OCI-LY1 (cell line): ENCODE data around the gene RBPMS2.

Experiments used
- H2AFZ ChIP-seq: fragments of 200-600 bp; sonication (generic), shearing (Covaris generic); 2 replicates; pipeline ENCODE4 v1.6.0; 2014; ENCODE audit warnings: antibody characterized with exemption, mild to moderate bottlenecking, low read length
- H3F3A ChIP-seq: fragments of 200-600 bp; sonication (generic), shearing (Covaris generic); 2 replicates; pipeline ENCODE4 v1.6.0; 2014; ENCODE audit warnings: mild to moderate bottlenecking, antibody characterized with exemption, low read length, moderate library complexity; ENCODE audit not compliant: insufficient read depth
- H3K27ac ChIP-seq: fragments of 200-600 bp; sonication (generic); 2 replicates; pipeline ENCODE4 v1.5.1; 2014; ENCODE audit warnings: low read length, mixed run types, mild to moderate bottlenecking, low read depth; ENCODE audit not compliant: poor library complexity, severe bottlenecking
- H3K27me3 ChIP-seq: fragments of 200-600 bp; sonication (generic); 2 replicates; pipeline ENCODE4 v1.6.0; 2014; ENCODE audit warnings: antibody characterized with exemption, mild to moderate bottlenecking, low read length, moderate library complexity; ENCODE audit not compliant: insufficient read depth
- H3K36me3 ChIP-seq: fragments of 200-600 bp; sonication (generic); 2 replicates; pipeline ENCODE4 v1.6.1; 2014; ENCODE audit warnings: mild to moderate bottlenecking, antibody characterized with exemption, low read length, moderate library complexity, mixed read lengths; ENCODE audit not compliant: insufficient read depth
- H3K4me1 ChIP-seq: fragments of 200-600 bp; sonication (generic); 2 replicates; pipeline ENCODE4 v1.5.1; 2014; ENCODE audit warnings: mild to moderate bottlenecking, low read length, moderate library complexity; ENCODE audit not compliant: insufficient read depth, severe bottlenecking
- H3K4me2 ChIP-seq: fragments of 200-600 bp; sonication (generic), shearing (Covaris generic); 2 replicates; pipeline ENCODE4 v1.6.1; 2014; ENCODE audit warnings: low read length
- H3K4me3 ChIP-seq: fragments of 200-600 bp; sonication (generic); 2 replicates; pipeline ENCODE4 v1.5.1; 2014; ENCODE audit warnings: low read length, low read depth, mild to moderate bottlenecking, mixed read lengths; ENCODE audit not compliant: poor library complexity, severe bottlenecking
- H3K79me2 ChIP-seq: fragments of 200-600 bp; shearing (Covaris generic); 2 replicates; pipeline ENCODE4 v1.6.1; 2016; ENCODE audit warnings: mixed run types, low read length, mixed read lengths; ENCODE audit not compliant: insufficient read depth
- H3K9ac ChIP-seq: fragments of 200-600 bp; sonication (generic), shearing (Covaris generic); 2 replicates; pipeline ENCODE4 v1.6.1; 2014; ENCODE audit warnings: mild to moderate bottlenecking, low read length, mixed read lengths
- H3K9me2 ChIP-seq: fragments of 200-600 bp; sonication (generic), shearing (Covaris generic); 2 replicates; pipeline ENCODE4 v1.6.1; 2014; ENCODE audit warnings: low read depth, mild to moderate bottlenecking, low read length, mixed read lengths
- H3K9me3 ChIP-seq: fragments of 200-600 bp; shearing (Covaris generic); 2 replicates; pipeline ENCODE4 v1.6.1; 2014; ENCODE audit warnings: low read length, mixed read lengths
- H4K20me1 ChIP-seq: fragments of 200-600 bp; sonication (generic), shearing (Covaris generic); 2 replicates; pipeline ENCODE4 v1.6.0; 2016; ENCODE audit warnings: mild to moderate bottlenecking, low read length; ENCODE audit not compliant: insufficient read depth
- CTCF ChIP-seq: fragments of 200-600 bp; sonication (generic), shearing (Covaris generic); IDR thresholded peaks from 2 replicates; pipeline ENCODE4 v1.5.1; 2017; ENCODE audit warnings: mild to moderate bottlenecking, antibody characterized with exemption, low read length, moderate library complexity, mixed read lengths
- EZH2 ChIP-seq: fragments of 200-600 bp; sonication (generic), shearing (Covaris generic); IDR thresholded peaks from 2 replicates; pipeline ENCODE4 v1.8.0; 2017; ENCODE audit warnings: borderline replicate concordance, mixed run types, mild to moderate bottlenecking, antibody characterized with exemption, low read length, moderate library complexity, mixed read lengths

RBPMS2 gene

GRCh38 chr15:64776402-64776786 is 1.0 kb upstream of the RBPMS2 start:
- Histone ChIP-seq H3K9me2 (no peaks in the 10 kb centered on the region), H3K4me1 (no peaks in the 10 kb centered on the region), H3K27ac (no peak overlapping the region), H3F3A (no peaks in the 10 kb centered on the region), H3K36me3 (no peaks in the 10 kb centered on the region), H3K9me3 (no peaks in the 10 kb centered on the region), H3K9ac (no peak overlapping the region), H3K27me3 (peaks cover 19% of the 10 kb centered on the region; the same call in 1 of the 2 replicates), H3K4me2 (no peak overlapping the region), H3K4me3 (peak overlapping the region; percentile 47), H4K20me1 (no peaks in the 10 kb centered on the region), H2AFZ (no peak overlapping the region), H3K79me2 (no peaks in the 10 kb centered on the region)
- TF ChIP-seq EZH2 (no peak), CTCF (no peak)

- H3F3A ChIP-seq = no peaks in the 10 kb centered on the region
- H3K9me3 ChIP-seq = no peaks in the 10 kb centered on the region
- no peaks in the 10 kb centered on the region for H3K79me2 ChIP-seq
- H3K4me3 ChIP-seq = peak overlapping the region; percentile 56
- no peaks in the 10 kb centered on the region for H3K9me2 ChIP-seq
- H3K4me2 ChIP-seq = peak overlapping the region; percentile 60
- no peaks in the 10 kb centered on the region for H4K20me1 ChIP-seq
- no peak overlapping the region for H3K27ac ChIP-seq
- TF ChIP-seq EZH2 = no peak
- TF ChIP-seq CTCF = no peak
- no peaks in the 10 kb centered on the region for H3K4me1 ChIP-seq
- no peaks in the 10 kb centered on the region for H3K36me3 ChIP-seq
- H3K9ac ChIP-seq = no peak overlapping the region
- H3K27me3 ChIP-seq = peaks cover 19% of the 10 kb centered on the region; the same call in 1 of the 2 replicates
- no peak overlapping the region for H2AFZ ChIP-seq
These were observed 528 bp downstream of the RBPMS2 start for GRCh38 chr15:64774629-64775493.

GRCh38 chr15:64774037-64774628 is 1.3 kb downstream of the RBPMS2 start:
- no peaks in the 10 kb centered on the region for H3K79me2 ChIP-seq
- H3K27ac ChIP-seq = no peak overlapping the region
- H3K9me3 ChIP-seq = no peaks in the 10 kb centered on the region
- no peak overlapping the region for H3K9ac ChIP-seq
- no peaks in the 10 kb centered on the region for H3F3A ChIP-seq
- H3K4me1 ChIP-seq = no peaks in the 10 kb centered on the region
- H3K4me3 ChIP-seq = no peak overlapping the region
- no peaks in the 10 kb centered on the region for H3K9me2 ChIP-seq
- TF ChIP-seq EZH2 (no peak), CTCF (no peak)
- no peak overlapping the region for H2AFZ ChIP-seq
- peaks cover 19% of the 10 kb centered on the region; the same call in 1 of the 2 replicates for H3K27me3 ChIP-seq
- no peaks in the 10 kb centered on the region for H4K20me1 ChIP-seq
- no peaks in the 10 kb centered on the region for H3K36me3 ChIP-seq
- no peak overlapping the region; the same call in 1 of the 2 replicates for H3K4me2 ChIP-seq
